Activated T-cell treated with anti-CD3 and anti-CD28 coated beads, Interleukin-2, amount 50 U/mL, for 24 hours (primary cell): ENCODE data around the gene GABBR1.

Experiments used
- DNase-seq: peaks from one replicate; pipeline ENCODE4 v3.0.0-alpha.2; 2020
- H3K27ac Mint-ChIP-seq: 2 replicates; pipeline ENCODE4 v1.8.0; 2020; ENCODE audit warnings: mild to moderate bottlenecking, mixed read lengths
- H3K27me3 Mint-ChIP-seq: 2 replicates; pipeline ENCODE4 v1.8.0; 2020; ENCODE audit warnings: mixed read lengths
- H3K36me3 Mint-ChIP-seq: 2 replicates; pipeline ENCODE4 v1.8.0; 2020; ENCODE audit warnings: low read depth, mixed read lengths
- H3K4me1 Mint-ChIP-seq: 2 replicates; pipeline ENCODE4 v1.8.0; 2020; ENCODE audit warnings: low read depth, mixed read lengths
- H3K4me3 Mint-ChIP-seq: 2 replicates; pipeline ENCODE4 v1.8.0; 2020; ENCODE audit warnings: mild to moderate bottlenecking, moderate library complexity, mixed read lengths
- H3K9me3 Mint-ChIP-seq: 2 replicates; pipeline ENCODE4 v1.8.0; 2020; ENCODE audit warnings: mixed read lengths

Gene GABBR1

DNA sequence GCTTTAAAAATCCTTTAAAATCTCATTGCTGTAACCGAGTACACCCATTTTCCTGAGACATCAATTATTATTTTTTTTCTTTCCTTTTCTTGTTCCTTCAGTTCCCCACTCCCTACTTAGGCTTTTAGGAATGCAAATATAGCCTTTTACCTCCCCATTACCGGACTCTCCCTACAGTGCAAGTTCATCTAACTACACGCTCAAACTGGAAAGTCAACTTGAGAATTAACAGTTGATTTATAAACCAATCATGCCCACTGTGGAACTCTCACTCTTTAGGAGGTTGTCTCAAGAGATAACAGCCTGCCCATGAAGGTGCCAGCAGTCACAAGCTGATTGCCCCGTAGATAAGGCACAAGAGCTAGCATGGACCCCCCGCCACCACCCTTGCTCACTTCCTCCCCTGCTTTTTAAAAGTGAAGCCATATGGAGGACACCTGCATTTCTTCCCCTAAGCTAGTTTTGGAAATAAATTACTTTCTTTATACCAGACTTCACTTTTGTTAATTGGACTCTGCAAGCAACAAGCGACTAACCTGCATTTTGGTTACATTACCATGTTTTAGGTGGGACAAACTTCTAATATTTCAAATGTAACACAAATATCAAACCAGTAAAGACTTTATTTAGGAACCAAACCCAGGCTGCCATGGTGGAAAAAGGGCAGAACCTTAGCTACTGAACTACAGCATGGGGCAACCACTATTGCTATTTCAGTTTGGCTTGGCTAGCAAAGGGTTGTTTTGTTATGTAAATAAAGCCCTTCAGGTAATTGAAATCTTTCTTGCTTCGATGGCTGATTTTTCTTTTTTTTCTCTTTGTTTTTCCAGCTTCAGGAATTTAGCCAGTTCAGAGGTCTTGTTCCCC, 108.3 kb downstream of the GABBR1 start:
- Mint-ChIP-seq H3K36me3 (no peaks in the 10 kb centered on the region), H3K27ac (no peak overlapping the region), H3K4me1 (peaks cover 2% of the 10 kb centered on the region), H3K9me3 (no peaks in the 10 kb centered on the region), H3K4me3 (no peak overlapping the region), H3K27me3 (peaks cover 41% of the 10 kb centered on the region)
- DNase-seq, result no peak

GRCh38 chr6:29524044-29524443, 108.9 kb downstream of the GABBR1 start:
- no peak overlapping the region for H3K27ac Mint-ChIP-seq
- no peak for DNase-seq
- H3K9me3 Mint-ChIP-seq, result no peaks in the 10 kb centered on the region
- H3K36me3 Mint-ChIP-seq, result no peaks in the 10 kb centered on the region
- peaks cover 42% of the 10 kb centered on the region for H3K27me3 Mint-ChIP-seq
- H3K4me1 Mint-ChIP-seq, result peaks cover 2% of the 10 kb centered on the region
- H3K4me3 Mint-ChIP-seq, result no peak overlapping the region

- H3K9me3 Mint-ChIP-seq, result no peaks in the 10 kb centered on the region
These were observed 110.8 kb downstream of the GABBR1 start for GRCh38 chr6:29522227-29522626.

DNA sequence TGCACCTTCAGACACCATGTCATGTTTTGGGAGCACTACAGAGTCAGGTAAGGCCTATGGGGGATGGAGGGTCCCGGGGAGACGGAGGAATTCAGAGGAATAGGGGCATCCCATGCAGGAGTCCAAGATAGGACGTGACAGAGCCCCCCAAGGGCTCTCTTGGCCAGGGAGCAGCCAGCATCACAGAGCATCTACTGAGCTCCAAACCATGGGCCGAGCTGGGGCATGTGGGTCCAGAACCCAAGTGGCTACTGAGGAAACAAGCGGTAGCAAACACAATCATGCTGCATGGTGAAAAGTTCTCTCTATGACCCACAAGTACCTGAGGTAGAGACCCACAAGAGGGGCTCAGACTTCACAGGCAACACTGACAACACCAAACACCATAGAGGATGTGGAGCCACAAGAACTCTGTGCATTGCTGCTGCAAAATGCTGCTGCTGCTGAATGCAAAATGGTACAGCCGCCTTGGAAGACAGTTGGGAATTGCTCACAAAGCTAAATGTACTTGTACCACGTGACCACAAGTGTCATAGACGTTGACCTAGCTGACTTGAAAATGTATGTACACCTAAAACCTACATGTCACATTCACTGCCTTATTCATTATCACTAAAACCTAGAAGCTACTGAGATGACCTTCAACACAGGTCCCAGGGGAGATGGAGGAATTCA, 111.8 kb downstream of the GABBR1 start:
- no peak for DNase-seq
- no peak overlapping the region for H3K4me3 Mint-ChIP-seq
- H3K4me1 Mint-ChIP-seq, result peaks cover 5% of the 10 kb centered on the region
- H3K27me3 Mint-ChIP-seq, result peaks cover 35% of the 10 kb centered on the region
- no peaks in the 10 kb centered on the region for H3K36me3 Mint-ChIP-seq
- H3K27ac Mint-ChIP-seq, result no peak overlapping the region
- H3K9me3 Mint-ChIP-seq, result no peaks in the 10 kb centered on the region

More at GRCh38 chr6:29522227-29522626, 110.8 kb downstream of the GABBR1 start:
- H3K36me3 Mint-ChIP-seq, result no peaks in the 10 kb centered on the region
- H3K27ac Mint-ChIP-seq, result no peak overlapping the region
- H3K27me3 Mint-ChIP-seq, result peaks cover 36% of the 10 kb centered on the region
- no peak for DNase-seq
- peaks cover 1% of the 10 kb centered on the region for H3K4me1 Mint-ChIP-seq
- H3K4me3 Mint-ChIP-seq, result no peak overlapping the region

DNA sequence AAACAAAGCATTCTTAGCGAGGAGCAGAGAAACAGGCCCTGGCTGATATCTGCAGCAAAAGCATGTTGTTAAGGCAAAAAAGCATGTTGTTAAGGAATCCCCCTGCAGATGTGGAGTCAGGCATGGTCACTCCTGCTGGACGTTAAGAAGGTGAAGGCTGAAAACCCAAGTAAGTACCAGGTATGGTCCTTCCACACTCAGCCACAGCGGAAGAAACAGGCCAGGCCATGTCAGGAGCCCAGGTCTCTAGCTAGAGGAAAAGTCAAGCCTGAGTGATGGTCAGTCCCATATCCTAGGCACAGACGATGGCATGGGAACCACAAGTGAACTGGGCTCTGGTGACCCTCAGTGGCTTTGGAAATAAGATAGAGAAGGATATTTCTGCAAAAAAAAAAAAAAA, 112.8 kb downstream of the GABBR1 start:
- Mint-ChIP-seq H3K9me3 (no peaks in the 10 kb centered on the region), H3K27me3 (peaks cover 26% of the 10 kb centered on the region), H3K27ac (no peak overlapping the region), H3K4me1 (peaks cover 10% of the 10 kb centered on the region), H3K36me3 (no peaks in the 10 kb centered on the region), H3K4me3 (no peak overlapping the region)
- DNase-seq, result no peak

DNA sequence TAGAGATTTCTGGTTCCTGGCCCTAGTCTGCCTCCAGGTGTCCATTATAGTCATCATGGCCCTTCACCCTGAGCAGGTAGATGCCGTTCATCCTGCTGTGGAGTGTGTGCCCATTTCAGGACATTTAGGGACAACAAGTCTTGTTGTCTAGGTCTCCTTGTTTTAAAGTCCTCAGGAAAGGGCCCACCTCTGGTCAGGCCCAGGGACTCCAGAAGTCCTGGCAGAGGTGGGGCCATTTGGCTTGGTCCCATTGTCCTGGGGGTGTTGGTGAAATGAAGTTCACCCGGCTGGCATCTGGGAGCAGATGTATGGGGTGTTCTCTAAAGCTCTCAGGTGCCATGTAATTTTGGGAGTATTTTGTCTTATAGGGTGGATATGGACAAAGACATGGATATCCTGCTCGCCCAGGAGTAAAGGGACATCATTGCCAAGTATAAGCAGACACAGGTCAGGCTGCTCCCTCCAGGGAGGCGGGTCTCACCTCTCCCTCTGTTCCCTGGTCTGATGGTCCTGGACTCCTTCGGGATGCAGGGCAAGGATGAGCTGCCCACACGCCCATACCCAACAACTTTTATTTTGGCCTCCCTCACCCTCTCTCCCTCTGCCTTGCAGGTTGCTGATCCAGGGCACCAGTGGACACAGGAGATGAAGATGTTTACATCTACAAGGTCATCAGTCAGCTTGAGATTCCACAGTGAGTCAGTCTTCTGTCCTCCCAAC, 113.5 kb downstream of the GABBR1 start:
- DNase-seq, result no peak
- Mint-ChIP-seq H3K4me1 (peaks cover 12% of the 10 kb centered on the region), H3K36me3 (no peaks in the 10 kb centered on the region), H3K4me3 (no peak overlapping the region), H3K9me3 (no peaks in the 10 kb centered on the region), H3K27ac (no peak overlapping the region), H3K27me3 (peaks cover 21% of the 10 kb centered on the region)

DNA sequence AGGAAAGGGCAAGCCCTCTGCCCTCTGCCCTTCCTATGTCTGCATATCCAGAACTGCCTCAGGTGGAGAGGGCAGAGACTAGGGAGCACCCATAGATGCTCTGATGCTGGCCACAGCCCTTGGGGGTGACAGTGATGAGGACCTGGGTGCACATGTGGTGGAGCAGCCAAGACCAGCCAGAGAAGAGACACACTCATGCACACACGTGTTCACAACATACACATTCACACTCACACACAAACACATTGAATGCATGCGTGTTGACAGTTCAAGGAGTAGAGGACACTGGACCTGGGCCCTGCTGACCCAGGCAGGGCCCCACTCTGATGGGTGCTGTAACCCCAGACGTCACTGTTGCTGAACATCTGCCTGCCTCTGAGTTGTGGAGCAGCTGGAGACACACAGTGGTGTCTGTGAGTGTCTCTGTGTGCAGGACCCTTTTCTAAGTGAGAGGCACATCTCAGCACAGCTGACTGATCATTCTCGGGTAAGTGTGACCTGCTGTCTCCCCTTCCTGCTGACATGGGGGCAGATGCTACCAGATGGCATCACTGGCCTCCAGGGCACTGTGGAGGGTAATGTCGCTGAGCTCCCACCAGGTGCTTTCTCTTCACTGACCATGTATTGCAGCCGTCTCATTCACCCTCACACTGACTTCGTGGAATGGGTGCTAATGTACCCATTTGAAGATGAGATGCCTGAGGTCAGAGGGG, 115.1 kb downstream of the GABBR1 start:
- Mint-ChIP-seq H3K4me1 (peaks cover 12% of the 10 kb centered on the region), H3K27me3 (peaks cover 15% of the 10 kb centered on the region), H3K9me3 (no peaks in the 10 kb centered on the region), H3K27ac (no peak overlapping the region), H3K36me3 (no peaks in the 10 kb centered on the region), H3K4me3 (no peak overlapping the region)
- DNase-seq, result no peak

GRCh38 chr6:29517245-29517644, 115.7 kb downstream of the GABBR1 start:
- no peaks in the 10 kb centered on the region for H3K9me3 Mint-ChIP-seq
- no peak overlapping the region for H3K4me3 Mint-ChIP-seq
- DNase-seq, result no peak
- H3K27me3 Mint-ChIP-seq, result peaks cover 15% of the 10 kb centered on the region
- H3K36me3 Mint-ChIP-seq, result no peaks in the 10 kb centered on the region
- no peak overlapping the region for H3K27ac Mint-ChIP-seq
- H3K4me1 Mint-ChIP-seq, result peaks cover 12% of the 10 kb centered on the region

DNA sequence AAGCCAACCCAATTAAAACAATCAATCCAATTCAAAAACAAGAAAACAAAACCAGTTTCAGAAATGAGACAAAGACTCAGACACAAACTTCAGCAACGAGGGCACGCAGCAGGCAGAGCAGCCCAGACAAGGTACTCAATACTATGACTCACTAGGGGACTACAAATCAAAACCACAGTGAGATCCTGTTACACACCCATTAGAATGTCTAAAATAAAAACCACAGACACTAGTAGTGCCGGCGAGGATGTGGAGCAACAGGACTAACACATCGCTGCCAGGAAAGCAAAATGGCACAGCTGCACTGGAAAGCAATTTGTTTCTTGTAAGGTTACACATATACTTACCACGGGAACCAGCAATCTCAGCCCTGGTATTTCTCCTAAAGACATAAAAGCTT, 116.9 kb downstream of the GABBR1 start:
- H3K27ac Mint-ChIP-seq, result no peak overlapping the region
- H3K4me1 Mint-ChIP-seq, result peaks cover 12% of the 10 kb centered on the region
- peaks cover 15% of the 10 kb centered on the region for H3K27me3 Mint-ChIP-seq
- H3K4me3 Mint-ChIP-seq, result no peak overlapping the region
- no peaks in the 10 kb centered on the region for H3K9me3 Mint-ChIP-seq
- no peak for DNase-seq
- no peaks in the 10 kb centered on the region for H3K36me3 Mint-ChIP-seq

GRCh38 chr6:29510746-29511300, 122.2 kb downstream of the GABBR1 start:
- Mint-ChIP-seq H3K9me3 (no peaks in the 10 kb centered on the region), H3K4me1 (peaks cover 4% of the 10 kb centered on the region), H3K27me3 (peaks cover 9% of the 10 kb centered on the region), H3K4me3 (no peak overlapping the region), H3K27ac (no peak overlapping the region), H3K36me3 (no peaks in the 10 kb centered on the region)
- DNase-seq, result no peak

DNA sequence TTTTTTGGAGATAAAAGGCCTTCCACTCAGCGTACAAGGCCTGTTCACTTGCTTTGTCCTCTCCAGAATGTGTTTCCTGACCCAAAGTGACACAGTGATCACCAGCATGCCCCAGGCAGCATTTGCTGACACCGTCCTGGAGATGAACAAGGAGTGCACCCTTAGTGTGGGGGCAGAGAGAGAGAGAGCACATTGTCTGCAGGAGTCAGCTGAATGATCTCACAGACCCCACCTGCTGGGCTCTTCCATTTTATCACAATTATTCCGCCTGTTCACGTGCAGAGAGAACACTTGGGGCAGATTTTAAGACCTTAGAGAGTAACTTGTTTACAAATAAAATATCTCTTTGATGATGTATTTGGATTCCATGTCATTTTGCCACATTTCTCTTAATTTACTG, 122.8 kb downstream of the GABBR1 start:
- no peak overlapping the region for H3K27ac Mint-ChIP-seq
- no peak for DNase-seq
- no peak overlapping the region for H3K4me3 Mint-ChIP-seq
- H3K36me3 Mint-ChIP-seq, result no peaks in the 10 kb centered on the region
- peaks cover 12% of the 10 kb centered on the region for H3K27me3 Mint-ChIP-seq
- peaks cover 2% of the 10 kb centered on the region for H3K4me1 Mint-ChIP-seq
- H3K9me3 Mint-ChIP-seq, result no peaks in the 10 kb centered on the region
